ENCODE data around the gene RAPGEF4. TPM values are rescaled to one million over a fixed set of nuclear protein-coding genes. Genes with fewer than 3 reads are reported as not detected.

The RAPGEF4 gene
- total RNA-seq, 4 donors from 2014 or later: 1.4 to 5.5 (median 1.8) TPM

GRCh38 chr2:172770887-172771286 is 35.2 kb downstream of the RAPGEF4 start:
- intact Hi-C loops (cut with DNase I; ENCODE audit: low total_unique reads): no loop called here

GRCh38 chr2:172772633-172773032 is 37.0 kb downstream of the RAPGEF4 start:
- Histone ChIP-seq H3K4me1 (no peaks in the 10 kb centered on the region), H3K27ac (no peak overlapping the region), H3K9me3 (no peaks in the 10 kb centered on the region), H3K4me3 (no peak overlapping the region), H3K27me3 (no peaks in the 10 kb centered on the region), H3K36me3 (no peaks in the 10 kb centered on the region)
- TF ChIP-seq CTCF (IDR thresholded peaks at IDR 0.05 in 4 of 5, conservative IDR thresholded peaks at IDR 0.05 in 1 of 5): no peak
- TF ChIP-seq POLR2A (IDR thresholded peaks at IDR 0.05): no peak
- in situ Hi-C loops (cut with MboI; ENCODE audit: low sequenced_read_pairs in 4 of 4): no loop called here
- intact Hi-C loops (cut with DNase I; ENCODE audit: low total_unique reads): no loop called here
- DNase-seq: no peak
- no peak for ATAC-seq

More at GRCh38 chr2:172770887-172771286, 35.2 kb downstream of the RAPGEF4 start:
- no peaks in the 10 kb centered on the region for H3K4me1 ChIP-seq
- no peak overlapping the region for H3K27ac ChIP-seq
- in situ Hi-C loops (cut with MboI; ENCODE audit: low sequenced_read_pairs in 4 of 4): no loop called here
- no peaks in the 10 kb centered on the region for H3K27me3 ChIP-seq
- H3K9me3 ChIP-seq: no peaks in the 10 kb centered on the region
- DNase-seq (no peak), ATAC-seq (no peak)
- TF ChIP-seq CTCF (IDR thresholded peaks at IDR 0.05 in 4 of 5, conservative IDR thresholded peaks at IDR 0.05 in 1 of 5) (no peak), POLR2A (IDR thresholded peaks at IDR 0.05) (no peak)
- no peak overlapping the region for H3K4me3 ChIP-seq
- no peaks in the 10 kb centered on the region for H3K36me3 ChIP-seq

GRCh38 chr2:172774302-172774701 is 38.7 kb downstream of the RAPGEF4 start:
- no peaks in the 10 kb centered on the region for H3K4me1 ChIP-seq
- H3K4me3 ChIP-seq: no peak overlapping the region
- H3K9me3 ChIP-seq: no peaks in the 10 kb centered on the region
- no peak for TF ChIP-seq POLR2A (IDR thresholded peaks at IDR 0.05)
- no peak for TF ChIP-seq CTCF (IDR thresholded peaks at IDR 0.05 in 4 of 5, conservative IDR thresholded peaks at IDR 0.05 in 1 of 5)
- DNase-seq: no peak
- H3K36me3 ChIP-seq: no peaks in the 10 kb centered on the region
- no peak for ATAC-seq
- no peaks in the 10 kb centered on the region for H3K27me3 ChIP-seq
- in situ Hi-C loops (cut with MboI; ENCODE audit: low sequenced_read_pairs in 4 of 4) (no loop called here), intact Hi-C loops (cut with DNase I; ENCODE audit: low total_unique reads) (no loop called here)
- no peak overlapping the region for H3K27ac ChIP-seq

- H3K27ac ChIP-seq: no peak overlapping the region
- no peaks in the 10 kb centered on the region for H3K27me3 ChIP-seq
- in situ Hi-C loops (cut with MboI; ENCODE audit: low sequenced_read_pairs in 4 of 4): no loop called here
- no peaks in the 10 kb centered on the region for H3K4me1 ChIP-seq
- intact Hi-C loops (cut with DNase I; ENCODE audit: low total_unique reads): no loop called here
- TF ChIP-seq POLR2A (IDR thresholded peaks at IDR 0.05): no peak
- no peak for TF ChIP-seq CTCF (IDR thresholded peaks at IDR 0.05 in 4 of 5, conservative IDR thresholded peaks at IDR 0.05 in 1 of 5)
- ATAC-seq (no peak), DNase-seq (no peak)
- no peak overlapping the region for H3K4me3 ChIP-seq
- H3K9me3 ChIP-seq: no peaks in the 10 kb centered on the region
- H3K36me3 ChIP-seq: no peaks in the 10 kb centered on the region
Measured at GRCh38 chr2:172775319-172775718, 39.7 kb downstream of the RAPGEF4 start.

GRCh38 chr2:172777431-172777830 is 41.8 kb downstream of the RAPGEF4 start:
- no peaks in the 10 kb centered on the region for H3K4me1 ChIP-seq
- TF ChIP-seq CTCF (IDR thresholded peaks at IDR 0.05 in 4 of 5, conservative IDR thresholded peaks at IDR 0.05 in 1 of 5) (no peak), POLR2A (IDR thresholded peaks at IDR 0.05) (no peak)
- H3K4me3 ChIP-seq: no peak overlapping the region
- in situ Hi-C loops (cut with MboI; ENCODE audit: low sequenced_read_pairs in 4 of 4): no loop called here
- H3K9me3 ChIP-seq: no peaks in the 10 kb centered on the region
- no peak for ATAC-seq
- H3K27ac ChIP-seq: no peak overlapping the region
- DNase-seq: no peak
- no peaks in the 10 kb centered on the region for H3K36me3 ChIP-seq
- intact Hi-C loops (cut with DNase I; ENCODE audit: low total_unique reads): no loop called here
- H3K27me3 ChIP-seq: no peaks in the 10 kb centered on the region
